MM.1S (cell line): ENCODE measurements around the gene CNTNAP2.

ENCODE experiments used
- CTCF ChIP-seq: fragments of 300-600 bp; sonication (generic); IDR thresholded peaks from 2 replicates; pipeline ENCODE4 v1.5.1; 2016; ENCODE audit warnings: antibody characterized with exemption, low read length, mixed read lengths
- EZH2 ChIP-seq: fragments of 300-600 bp; sonication (generic); optimal IDR thresholded peaks from 2 replicates; pipeline ENCODE3; 2017; ENCODE audit warnings: low read depth, mild to moderate bottlenecking, antibody characterized with exemption, low read length, mixed read lengths

DNA sequence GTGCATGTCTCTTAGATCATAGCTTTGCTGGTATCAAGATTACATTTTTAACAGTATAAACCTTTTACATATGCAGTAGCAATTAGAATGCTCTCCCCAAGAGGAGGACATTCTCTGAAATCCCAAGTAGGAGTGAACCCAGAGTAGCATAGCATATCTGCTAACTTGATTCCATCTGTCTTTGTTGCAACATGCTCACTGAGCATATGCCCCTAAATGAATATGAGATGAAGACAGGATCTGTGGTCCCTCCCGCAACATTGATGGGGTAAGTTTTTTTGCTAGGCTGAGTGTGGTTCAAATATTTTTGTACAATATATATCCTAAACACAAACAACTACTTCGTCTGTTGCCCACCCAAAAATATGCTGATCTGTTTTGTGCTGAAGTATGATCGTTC is 1939.8 kb downstream of the CNTNAP2 start:
- no peak for TF ChIP-seq CTCF
- TF ChIP-seq EZH2 = no peak
